Measurements from ENCODE around the gene DHRSX.
"Not testable (repeated sequence)": the region's sequence is repeated elsewhere in the genome, so short reads cannot be mapped to it uniquely, and the experiment has no call there.

DHRSX gene

GRCh38 chrX:2497961-2498780, 2.6 kb downstream of the DHRSX start:
- no peak for DNase-seq (ENCODE audit: low read depth in 2 of 2)

GRCh38 chrX:2495595-2495994, 5.2 kb downstream of the DHRSX start:
- DNase-seq (ENCODE audit: low read depth in 2 of 2): no peak

DNA sequence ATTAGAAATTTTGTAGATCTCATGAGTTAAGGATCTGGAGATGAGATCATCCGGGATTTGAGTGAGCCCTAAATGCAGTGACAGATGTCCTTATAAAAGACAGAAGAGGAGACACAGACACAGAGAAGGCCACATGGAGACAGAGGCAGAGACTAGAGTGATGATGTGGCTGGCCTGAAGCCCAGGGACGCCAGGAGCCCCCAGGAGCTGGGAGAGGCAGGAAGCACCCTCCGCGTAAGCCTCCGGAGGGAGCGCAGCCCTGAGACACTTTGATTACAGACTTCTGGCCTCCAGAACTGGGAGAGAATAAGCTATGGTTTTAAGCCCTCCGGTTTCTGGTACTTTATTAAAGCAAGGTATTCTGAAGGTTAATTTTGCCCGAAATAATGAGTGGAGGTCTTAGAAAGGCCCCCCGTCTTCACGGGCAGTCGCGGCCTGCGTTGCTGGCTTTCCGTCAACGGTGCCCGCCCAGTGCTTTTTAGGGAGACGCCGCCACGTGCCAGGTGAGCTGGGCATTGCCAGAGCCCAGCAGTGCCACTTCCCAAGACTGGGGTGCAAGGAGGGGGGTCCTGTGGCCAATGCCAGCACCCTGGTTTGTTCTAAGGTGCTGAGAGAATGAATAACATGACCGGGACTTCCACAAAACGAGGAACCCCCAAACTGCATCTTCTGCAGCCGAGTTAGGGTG, 8.1 kb downstream of the DHRSX start:
- no peak for DNase-seq (ENCODE audit: low read depth in 2 of 2)

DNA sequence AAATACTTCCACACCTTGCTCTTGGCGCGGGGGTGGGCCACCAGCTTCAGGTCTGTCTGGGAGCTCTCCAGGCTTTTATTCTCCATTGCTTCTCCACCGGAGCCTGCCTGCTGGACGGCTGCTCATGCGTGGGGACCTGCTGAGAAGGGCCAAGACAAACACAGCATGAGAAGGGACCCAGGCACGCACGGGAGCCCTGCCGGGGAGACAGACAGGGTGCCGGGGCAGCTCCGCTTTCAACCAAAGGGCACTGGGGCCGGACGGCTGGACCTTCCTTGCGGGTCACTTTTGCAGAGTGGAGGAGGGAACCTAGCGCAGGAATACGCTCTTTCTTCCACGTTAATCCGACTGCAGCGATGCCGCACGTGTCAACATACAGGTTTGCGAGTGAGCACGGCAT, 10.1 kb downstream of the DHRSX start:
- DNase-seq (ENCODE audit: low read depth in 2 of 2): no peak

DNA sequence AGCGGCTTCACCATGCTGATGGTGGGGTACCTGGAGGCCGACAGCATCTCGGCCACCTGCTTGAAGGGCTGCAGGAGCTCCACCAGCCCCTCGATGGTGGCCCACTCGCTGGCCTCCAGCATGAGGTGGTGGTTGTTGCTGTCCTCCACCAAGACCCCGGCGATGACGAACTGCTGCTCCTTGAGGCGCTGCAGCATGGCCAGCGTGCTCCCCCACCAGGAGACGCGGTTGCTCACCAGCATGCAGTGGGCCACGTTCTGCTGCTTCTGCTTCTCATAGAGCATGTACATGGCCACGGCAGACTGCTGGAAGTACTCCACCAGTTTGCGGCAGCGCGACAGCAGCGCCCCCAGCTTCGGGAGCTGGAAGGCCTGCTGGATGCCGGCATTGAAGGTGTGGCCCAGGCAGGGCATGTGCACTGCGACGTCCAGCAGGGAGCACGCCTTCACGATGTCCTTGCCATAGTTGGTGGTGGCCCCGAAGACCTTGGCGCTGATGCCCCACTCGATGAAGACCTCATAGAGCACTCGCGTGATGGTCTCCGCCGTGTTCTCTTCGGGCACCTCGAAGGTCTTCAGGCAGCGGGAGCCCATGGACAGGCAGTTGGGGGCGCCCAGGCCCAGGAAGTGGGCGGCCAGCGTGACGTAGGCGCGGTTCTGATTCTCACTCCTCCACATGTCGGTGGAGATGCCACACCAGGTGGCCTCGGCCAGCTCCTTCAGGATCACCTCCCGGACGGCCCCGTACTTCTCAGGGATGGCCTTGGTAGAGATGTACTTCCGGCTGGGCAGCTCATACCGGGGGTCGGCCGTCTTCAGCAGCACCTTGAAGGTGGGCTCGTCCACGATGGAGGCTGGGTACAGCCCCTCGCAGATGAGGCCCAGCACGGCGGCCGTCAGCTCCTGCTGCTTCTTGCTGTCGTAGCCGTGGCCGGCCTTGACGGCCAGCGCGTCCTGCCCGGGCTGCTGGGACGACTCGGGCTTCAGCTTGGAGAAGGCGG, 11.0 kb downstream of the DHRSX start:
- no peak for DNase-seq (ENCODE audit: low read depth in 2 of 2)

- DNase-seq (ENCODE audit: low read depth in 2 of 2): no peak
Observed at GRCh38 chrX:2488621-2489285, 12.0 kb downstream of the DHRSX start.

GRCh38 chrX:2487366-2487765, 13.4 kb downstream of the DHRSX start:
- DNase-seq (ENCODE audit: low read depth in 2 of 2): no peak

GRCh38 chrX:2486476-2487133, 14.2 kb downstream of the DHRSX start:
- DNase-seq (ENCODE audit: low read depth in 2 of 2): no peak

DNA sequence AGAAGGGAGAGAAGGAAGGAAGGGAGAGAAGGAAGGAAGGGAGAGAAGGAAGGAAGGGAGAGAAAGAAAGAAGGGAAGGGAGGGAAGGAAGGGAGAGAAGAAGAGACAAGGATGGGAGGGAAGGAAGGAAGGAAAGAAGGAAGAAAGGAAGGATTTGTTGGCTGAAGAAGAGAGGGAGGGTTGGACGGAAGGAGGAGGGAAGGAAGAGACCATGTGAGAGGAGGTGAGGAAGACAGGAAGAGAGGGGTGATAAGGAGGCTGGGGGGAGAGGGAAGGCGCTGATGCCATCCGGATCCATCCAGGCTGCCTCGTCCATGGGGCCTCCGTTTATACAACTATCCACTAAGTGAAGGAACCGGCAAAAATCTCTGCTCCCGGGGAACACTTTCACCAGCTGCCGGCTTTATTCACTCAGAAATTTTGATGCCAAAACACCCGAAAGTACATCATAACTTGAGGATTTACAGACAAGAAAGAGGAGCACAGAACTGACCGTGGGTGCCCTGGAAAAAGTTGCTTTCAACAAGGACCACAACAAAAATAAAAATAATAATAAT, 14.9 kb downstream of the DHRSX start:
- DNase-seq (ENCODE audit: low read depth in 2 of 2): no peak

DNA sequence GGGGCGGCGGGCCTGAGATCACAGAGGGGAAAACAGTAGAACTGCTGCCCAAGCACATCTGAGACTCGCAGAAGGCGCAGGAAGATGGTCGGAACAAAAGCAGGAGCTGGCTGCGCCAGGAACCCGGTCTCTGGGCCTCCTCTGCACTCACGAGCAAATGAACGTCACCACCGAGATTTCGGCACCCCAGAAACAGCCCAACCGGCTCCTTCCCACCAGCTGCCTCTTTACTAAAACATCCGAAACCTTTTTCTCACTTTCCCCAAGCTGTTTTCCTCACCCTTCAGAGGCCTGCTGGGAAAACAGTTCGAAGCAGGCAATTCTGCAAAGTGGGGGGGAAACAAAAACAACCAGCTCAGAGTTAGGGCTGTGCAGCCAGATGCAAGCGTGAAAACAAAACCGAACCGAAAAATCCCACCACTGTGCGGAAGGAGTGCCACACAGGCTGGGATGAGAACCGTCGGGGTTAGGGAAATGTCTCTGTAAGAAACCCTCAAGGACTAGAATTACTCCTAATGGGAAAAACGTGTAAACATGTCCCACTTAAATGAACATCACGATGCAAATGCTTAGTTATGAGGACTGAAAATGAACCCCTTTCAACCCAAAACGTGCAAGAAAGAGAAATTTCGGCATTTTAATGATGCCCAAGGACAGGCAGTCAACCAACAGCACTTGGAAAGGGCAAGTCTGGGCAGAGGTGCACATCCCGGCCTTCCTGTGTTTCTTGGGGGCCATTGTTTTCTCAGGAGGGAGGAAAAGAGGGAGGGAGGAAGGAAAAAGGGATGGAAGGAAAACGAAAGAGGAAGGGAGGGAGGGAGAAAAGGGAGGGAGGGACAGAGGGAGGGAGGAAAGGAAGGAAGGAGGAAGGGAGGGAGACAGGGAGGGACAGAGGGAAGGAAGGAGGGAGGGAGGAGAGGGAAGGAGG, 15.8 kb downstream of the DHRSX start:
- no peak for DNase-seq (ENCODE audit: low read depth in 2 of 2)

DNA sequence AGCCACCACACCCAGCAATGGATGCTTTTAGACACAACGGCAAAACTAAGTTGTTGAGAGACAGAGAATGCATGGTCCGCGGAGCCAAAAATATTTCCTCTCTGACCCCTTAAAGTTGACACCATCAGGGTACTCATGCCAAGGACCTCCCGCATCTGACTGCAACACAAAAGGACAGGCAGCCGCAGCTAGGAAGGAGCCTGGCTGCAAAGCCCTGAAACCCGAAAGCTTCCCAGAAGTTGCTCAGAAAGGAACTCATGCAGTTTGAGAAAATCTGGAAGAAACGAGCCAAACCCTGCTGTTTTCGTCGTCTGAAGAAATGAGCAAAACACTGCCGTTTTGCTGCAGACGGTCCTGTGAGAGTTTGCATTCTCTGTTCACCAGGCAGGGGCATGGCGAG, 16.5 kb downstream of the DHRSX start:
- no peak for DNase-seq (ENCODE audit: low read depth in 2 of 2)

DNA sequence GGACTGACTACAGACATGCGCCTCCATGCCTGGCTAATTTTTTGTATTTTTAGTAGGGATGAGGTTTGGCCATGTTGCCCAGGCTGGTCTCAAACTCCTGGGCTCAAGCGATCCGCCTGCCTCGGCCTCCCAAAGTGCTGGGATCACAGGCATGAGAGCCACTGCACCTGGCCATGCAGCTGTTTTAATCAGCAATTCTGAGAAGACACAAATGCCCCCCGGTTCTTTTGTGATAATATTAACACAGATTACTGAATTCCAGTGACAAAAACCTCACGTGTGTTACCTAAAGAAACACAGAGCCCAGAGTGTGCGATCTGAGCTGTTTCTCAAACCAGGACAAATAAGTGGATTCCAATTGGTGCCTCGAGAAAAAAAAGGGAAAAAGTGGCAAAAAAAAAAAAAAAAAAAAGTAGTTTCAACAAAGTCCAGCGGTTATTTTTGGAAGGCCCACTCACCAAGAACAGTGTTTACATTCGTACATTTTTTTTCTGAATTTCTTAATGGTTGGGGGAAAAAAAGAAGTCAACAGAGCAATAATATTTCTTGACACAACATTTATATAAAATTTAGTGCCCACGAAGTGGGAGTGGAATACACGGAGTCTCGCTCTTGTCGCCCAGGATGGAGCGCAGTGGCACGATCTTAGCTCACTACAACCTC, 17.2 kb downstream of the DHRSX start:
- DNase-seq (ENCODE audit: low read depth in 2 of 2): no peak

GRCh38 chrX:2481597-2481996, 19.2 kb downstream of the DHRSX start:
- DNase-seq (ENCODE audit: low read depth in 2 of 2): not testable (repeated sequence)

DNA sequence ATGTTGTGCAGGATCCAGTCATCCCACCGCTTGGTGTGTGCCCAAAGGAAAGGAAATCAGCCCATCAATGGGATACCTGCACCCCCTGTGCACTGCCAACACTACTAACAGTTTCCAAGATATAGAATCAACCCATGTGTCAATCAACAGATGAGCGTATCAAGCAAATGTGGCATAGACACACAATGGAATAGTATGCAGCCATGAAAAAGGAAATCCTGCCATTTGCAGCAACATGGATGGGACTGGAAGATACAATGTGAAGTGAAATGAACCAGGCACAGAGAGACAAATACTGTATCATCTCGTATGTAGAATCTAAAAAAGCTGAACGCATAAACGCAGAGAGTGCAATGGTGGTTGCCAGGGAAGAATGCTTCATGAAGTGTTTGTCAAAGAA, 20.8 kb downstream of the DHRSX start:
- DNase-seq (ENCODE audit: low read depth in 2 of 2): not testable (repeated sequence)

DNA sequence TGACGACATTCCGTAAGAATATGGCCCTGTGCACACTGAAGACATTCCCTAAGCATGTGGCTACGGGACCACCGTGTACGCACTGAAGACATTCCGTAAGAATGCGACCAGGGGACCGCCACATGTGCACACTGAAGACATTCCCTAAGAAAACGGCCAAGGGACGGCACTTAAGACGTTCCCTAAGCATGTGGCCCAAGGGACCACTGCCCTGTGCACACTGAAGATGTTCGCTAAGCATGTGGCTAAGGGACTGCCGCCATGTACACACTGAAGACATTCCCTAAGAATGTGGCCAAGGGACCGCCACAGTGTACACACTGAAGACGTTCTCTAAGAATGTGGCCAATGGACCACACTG, 21.4 kb downstream of the DHRSX start:
- DNase-seq (ENCODE audit: low read depth in 2 of 2): no peak

GRCh38 chrX:2478546-2479419, 22.0 kb downstream of the DHRSX start:
- DNase-seq (ENCODE audit: low read depth in 2 of 2): no peak

GRCh38 chrX:2477313-2477712, 23.5 kb downstream of the DHRSX start:
- not testable (repeated sequence) for DNase-seq (ENCODE audit: low read depth in 2 of 2)
